GM19238 (cell line): ENCODE data around the gene MAN1C1.
"Not testable (repeated sequence)": the region's sequence is repeated elsewhere in the genome, so short reads cannot be mapped to it uniquely, and the experiment has no call there.

ENCODE experiments used
- DNase-seq: peaks from one replicate; pipeline ENCODE4 v3.0.0; 2011; ENCODE audit warnings: low spot score; ENCODE audit not compliant: insufficient read length

MAN1C1 gene

DNA sequence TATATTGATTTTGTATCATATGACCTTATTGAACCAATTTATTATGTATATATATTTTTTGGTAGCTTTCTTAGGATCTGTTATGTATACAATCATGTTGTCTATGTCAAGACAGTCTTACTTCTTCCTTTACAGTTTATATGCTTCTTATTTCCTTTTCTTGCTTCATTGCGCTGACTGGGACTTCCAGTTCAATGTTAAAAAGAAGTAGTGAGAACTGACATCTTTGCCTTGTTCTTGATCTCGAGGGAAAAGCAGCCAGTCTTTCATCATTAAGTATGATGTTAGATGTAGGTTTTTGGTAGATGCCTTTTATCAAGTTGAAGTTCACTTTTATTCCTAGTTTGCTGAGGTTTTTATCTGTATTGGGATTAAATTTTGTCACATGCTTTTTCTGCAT lies 17.5 kb downstream of the MAN1C1 start:
- DNase-seq = no peak

DNA sequence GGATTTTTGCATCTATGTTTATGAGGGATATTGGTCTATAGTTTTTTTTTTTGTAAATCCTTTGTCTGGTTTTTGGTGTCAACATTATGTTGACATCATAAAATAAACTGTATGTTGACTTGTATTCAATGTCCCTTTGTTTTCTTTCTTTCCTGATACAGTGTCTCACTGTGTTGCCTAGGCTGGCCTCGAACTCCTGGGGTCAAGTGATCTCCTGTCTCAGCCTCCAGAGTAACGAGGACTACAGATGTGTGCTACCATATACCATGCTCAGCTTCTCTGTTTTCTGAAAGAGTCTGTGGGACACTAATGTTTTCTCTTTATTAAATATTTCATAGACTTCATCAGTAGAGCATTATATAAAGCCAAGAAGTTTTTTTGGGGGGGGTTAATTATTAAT lies 18.3 kb downstream of the MAN1C1 start:
- no peak for DNase-seq

DNA sequence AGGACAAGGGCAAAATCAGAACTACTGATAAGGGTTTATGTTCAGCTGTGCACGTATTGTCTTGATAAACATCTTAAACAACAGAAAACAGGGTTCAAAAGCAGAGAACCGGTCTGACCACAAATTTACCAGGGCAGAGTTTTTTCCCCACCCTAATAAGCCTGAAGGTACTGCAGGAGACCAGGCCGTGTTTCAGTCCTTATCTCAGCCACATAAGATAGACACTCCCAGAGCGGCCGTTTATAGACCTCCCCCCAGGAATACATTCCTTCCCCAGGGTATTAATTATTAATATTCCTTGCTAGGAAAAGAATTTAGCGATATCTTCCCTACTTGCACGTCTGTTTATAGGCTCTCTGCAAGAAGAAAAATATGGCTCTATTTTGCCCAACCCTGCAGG lies 19.6 kb downstream of the MAN1C1 start:
- DNase-seq = not testable (repeated sequence)

DNA sequence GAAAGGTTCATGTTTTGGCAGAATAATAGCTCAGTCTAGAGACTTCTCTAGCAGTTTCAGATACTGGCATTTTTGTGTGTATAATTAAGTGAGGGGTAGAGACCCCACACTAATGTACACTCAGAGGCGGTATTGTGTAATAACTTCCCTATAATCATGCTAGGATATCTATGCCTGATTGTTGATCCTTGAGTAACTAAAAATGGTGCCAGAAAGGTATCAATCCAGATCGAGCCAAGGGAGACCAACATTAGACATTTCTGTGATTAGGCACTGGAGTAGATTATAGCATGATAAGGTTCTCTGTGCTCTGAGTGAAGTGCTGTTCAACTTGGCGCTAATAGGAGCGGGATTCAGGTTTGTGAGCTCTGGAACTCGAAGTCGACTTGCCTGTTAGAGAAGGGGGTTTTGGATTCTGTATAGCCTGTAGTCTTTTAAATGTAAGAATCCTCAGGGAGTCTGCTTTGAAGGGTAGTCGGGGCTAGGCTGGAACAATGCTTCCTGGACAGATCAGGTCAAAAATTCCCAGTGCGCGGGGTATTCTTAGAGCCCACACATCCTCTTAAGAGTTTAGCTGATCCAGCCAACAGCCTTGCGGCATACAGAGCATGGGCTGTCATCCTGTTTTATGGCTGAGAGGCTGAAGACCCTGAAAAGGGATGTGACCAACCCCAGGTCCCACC lies 24.2 kb downstream of the MAN1C1 start:
- no peak for DNase-seq

DNA sequence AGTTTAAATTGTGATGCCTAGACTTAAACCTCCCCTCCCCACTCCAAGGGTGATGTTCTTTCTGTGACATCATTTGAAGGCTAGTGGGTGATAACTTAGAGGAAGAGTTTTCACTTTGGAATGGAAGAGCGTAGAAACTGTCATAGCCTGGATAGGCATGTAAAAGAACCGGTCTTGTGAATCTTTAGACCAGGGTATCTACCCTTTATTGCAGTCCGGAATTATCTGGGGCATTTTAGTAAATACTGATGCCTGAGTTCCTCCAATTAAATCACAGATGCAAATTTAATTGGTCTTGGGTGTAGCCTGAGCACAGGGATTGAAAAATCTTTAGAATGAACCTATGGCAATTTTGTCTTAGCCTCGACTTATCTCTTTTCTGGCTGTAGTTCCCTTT lies 24.7 kb downstream of the MAN1C1 start:
- no peak for DNase-seq

DNA sequence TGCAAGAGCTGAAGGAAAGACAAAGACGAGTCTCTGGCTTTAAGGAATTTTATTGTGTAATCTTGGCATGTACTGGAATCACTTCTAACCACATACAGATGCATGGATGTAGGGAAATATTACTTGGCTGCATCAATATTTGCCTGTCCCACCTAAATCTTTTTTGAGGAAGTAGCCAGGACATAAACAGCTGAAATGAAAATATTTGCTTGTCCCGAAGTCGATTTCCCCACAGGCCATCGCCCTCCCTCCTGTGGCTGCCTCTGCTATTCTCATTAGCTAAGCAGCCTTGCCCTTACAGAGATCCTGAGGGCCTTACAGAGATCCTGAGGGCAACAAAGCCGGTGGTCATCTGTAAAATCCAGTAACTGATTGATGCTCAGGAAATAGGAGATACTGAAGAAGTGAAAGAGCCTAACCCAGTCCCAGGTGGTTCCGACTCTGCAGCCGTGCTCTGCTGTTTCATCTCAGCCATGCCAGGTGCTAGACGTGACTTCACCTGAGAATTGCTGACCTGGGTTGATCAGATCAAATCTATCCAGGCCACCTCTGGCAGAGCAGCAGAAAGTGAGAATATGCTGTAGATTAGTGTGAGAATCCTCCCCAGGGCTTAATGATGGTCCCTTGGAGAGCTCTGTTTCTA lies 25.5 kb downstream of the MAN1C1 start:
- DNase-seq = no peak

DNA sequence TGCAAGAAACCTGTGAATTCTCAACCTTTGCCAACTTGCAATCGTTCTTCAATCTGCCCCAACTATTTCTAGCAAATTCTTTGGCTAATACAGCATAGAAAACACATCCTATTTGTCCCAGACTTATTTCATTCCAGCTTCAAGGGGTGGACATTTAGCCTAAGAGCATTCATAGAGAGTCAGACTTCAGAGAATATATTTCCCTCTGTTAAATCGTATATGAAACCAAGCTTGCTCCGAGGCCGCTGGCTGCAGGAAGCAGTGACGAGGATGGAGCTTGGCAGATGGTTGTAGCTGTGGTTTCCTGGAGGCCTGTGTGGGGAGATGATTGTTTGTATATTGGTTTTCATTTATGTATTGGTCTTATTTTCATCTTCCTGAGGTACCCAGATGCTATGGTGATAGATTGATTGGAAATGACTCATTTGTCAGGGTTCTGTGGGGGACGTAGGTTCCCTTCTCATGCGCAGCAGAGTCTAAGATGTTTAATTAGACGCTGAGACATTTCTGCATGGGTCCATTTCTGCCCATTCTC lies 26.1 kb downstream of the MAN1C1 start:
- DNase-seq = peak; percentile 37

DNA sequence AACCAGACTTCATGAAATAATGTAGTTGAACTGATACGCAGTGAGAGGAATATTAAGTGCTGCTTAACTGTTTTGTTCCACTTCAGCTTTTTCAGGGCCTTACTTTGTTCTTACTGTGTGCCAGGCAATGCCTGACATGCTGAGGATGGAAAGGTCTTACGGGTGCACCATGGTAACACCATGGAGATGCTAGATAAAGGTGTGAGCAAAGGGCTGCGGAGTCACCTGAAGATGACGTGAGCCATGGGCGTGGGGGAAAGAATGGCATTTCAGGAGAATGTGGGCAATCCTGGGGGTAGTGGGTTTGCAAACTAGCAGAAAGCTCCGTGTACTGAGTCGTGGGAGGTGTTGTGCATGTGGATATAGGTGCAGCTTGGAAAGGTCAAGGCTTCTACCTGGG lies 27.3 kb downstream of the MAN1C1 start:
- no peak for DNase-seq

DNA sequence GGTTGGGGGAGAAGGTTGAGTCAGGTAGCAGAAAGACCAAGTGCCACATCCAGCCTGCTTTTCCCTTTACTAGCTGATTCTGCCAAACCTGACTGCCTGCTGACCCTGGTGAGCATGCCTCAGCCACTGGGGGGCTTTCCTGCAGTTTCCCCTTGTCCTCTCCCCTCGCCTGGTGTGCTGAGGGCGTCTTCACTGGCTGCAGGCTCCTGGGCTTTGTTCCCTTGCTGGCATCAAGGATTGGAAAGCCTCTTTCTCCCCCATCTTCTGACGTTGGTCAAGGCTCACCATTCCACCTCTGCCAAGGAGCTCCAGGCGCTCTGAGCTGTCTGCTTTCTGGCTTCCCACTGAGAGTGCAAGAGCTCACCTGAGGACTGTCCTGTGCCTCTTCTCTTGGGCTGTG lies 28.4 kb downstream of the MAN1C1 start:
- no peak for DNase-seq

DNA sequence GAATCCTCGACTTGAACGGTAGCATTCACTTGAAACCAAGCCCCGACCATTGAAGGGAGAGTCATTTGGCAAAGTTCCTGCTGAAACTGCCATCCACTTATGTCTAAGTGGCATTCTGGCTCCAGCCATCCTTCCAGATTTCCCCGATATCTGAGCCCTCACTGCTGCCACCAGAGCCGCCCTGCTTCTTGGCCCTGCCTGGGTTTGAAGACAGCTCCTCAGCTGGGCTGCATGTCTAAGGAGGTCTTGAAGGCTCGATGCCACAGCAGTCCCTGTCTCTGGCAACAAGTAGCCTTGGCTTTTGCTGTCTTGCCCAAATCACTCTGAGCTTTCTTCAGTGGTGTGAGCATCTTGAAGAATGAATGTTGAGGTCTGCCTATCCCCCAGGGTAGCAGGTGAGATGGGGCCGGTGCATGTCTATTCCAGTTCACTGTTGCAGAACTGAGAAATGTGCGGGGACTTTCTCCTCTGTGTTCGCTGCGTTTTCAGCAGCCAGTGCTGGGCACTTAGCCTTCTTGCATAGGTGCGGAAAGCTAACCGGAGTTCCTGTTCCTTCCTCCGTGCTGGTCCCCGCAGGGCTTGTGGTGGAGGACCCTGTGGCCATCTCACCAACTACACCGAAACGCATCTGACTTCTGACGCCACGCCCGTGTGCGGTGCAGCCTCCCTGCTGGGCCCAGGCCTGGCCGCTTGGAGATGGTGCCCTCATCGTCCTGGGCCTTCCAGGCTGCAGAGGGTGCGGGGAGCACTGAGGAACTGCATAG lies 29.2 kb downstream of the MAN1C1 start:
- DNase-seq = no peak

DNA sequence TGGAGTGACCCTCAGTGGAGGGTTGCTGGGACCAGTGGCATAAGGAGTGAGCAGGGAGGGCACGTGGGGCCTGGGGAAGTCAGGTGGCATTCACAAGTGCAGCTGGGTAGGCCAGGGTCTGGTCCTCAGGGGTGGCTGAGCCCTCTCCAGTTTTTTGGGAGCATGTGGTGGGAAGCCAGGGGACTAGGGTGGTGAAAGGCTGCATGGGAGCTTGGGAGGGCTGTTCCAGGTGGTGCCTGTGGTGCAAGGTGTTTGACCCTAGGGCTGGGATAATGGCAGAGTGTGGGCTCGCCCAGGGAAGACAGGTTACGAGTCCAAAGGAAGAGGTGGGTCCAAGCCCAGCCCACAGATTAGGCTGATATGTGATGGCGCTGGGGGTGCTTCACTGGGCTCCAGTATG lies 30.5 kb downstream of the MAN1C1 start:
- no peak for DNase-seq

DNA sequence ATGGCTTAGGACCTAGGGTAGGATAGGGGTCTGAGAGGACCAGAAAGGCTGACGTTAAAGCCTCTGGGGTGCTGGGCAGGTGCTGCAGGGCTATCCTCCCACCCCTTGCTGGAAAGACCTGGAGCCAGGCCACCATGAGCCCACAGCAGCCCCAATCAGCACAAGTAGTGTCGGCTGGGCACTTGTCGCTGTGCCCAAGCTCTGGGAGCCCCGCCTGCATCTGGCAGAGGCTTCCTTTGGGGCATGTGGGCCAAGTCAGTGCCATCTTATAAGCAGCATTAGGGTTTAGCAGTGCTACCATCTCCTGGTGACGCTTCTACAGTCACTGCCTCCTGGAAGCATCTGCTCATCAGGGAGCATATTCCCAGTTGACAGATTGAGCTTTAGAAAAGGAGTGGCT lies 31.3 kb downstream of the MAN1C1 start:
- DNase-seq = no peak

DNA sequence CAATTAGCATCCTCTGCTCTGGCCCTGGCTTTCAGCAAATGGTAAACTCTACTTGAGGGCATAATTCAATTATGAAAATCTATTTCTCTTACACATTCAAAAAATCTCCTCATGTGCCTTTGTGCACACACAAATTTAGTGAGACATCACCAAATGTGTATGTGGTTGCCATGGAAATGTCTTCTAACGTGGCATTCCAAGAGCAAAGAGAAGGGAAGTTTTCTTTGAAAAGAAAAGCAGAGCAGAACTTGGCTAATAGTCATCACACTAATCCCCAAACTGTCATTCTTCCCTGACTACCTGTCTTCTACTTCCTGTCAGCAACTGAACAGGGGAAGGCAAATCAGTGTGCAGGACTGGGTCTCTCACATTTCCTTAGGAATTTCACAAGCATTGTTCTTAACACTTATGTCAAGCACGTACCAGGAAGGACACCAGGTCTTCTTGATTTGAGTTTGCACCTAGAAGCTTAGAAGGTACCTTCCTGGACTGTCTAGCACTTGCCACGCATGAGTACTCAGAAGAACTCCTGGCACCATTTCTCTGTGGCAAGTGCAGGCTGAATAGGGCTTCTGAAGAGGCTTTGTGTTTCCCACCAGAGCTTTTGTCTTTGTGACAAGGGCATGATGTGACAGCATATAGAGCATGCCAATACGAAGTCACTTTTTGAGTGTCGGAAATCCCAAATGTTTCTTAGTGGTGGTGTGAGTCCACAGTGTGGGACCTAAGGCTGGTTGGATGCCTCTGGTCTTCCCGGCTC lies 32.3 kb downstream of the MAN1C1 start:
- no peak for DNase-seq

DNA sequence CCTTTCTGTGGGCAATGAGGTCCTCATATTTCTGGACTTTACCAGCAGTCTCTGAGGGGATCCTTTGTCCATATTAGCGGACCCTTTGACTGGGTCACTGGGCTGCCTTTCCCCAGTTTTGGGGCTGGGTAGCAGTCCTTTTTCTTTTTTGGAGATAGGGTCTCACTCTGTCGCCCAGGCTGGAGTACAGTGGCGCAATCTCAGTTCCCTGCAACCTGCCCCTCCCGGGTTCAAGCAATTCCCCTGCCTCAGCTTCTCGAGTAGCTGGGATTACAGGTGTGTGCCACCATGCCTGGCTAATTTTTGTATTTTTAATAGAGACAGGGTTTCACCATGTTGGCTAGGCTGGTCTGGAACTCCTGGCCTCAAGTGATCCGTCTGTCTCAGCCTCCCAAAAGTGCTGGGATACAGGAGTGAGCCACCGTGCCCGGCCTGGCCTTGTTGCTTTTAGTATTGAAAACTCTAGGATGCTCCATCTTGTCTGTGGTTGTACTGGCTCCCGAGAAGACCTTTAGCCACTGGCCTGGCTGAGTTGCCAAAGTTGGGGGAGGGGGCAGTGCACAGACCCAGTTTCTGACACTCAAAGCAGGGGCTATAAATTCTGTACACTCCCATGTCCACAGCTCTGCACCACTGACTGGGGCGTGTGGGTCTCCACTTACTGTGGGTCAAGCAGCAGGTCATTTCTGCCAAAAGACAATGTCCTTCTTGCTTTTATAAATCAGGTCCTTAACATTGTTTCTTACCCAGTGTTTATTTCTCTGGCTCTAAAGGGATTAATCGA lies 33.1 kb downstream of the MAN1C1 start:
- DNase-seq = no peak

DNA sequence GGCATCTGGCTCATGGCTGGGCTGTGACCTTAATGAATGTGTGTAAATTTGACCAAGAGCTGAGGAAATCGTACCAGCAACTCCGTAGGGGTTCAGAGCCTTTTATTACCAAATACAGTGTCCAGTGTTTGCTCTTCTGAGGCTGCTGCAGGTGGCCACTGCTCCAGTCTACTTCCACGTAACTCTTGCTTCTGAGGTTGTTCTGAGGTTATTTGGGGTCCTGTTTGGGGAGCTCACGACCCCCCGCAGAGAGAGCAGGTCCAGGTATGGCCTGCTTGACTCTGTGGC lies 33.6 kb downstream of the MAN1C1 start:
- no peak for DNase-seq

DNA sequence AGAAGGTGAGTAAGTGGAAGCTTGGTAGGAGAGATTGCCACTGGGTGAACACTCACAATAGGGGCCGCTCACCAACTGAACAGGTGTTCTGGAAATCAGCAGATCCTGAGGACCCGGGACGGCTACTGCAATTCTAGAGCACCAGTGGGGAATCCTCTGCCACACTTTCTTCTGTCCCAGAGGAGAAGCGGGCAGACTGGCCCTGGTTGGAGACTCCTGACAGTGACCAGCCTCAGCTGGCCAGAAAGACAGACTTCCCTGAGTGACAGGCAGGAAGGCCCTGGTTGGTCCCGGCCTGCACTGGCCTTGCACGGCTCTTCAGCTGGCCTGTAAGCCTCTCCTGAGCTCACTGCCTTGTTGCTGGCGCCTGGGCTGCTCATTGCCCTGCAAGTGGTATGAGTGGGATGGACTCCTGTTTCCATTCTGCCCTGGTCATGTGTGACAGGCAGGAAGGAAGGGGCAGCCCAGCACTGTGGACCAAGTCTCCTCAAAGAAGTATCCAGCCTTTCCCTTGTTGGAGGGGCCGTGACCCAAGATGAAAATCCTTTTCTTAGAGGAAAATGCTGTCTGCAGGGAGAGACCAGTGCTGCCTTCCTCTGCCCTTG lies 34.5 kb downstream of the MAN1C1 start:
- no peak for DNase-seq

DNA sequence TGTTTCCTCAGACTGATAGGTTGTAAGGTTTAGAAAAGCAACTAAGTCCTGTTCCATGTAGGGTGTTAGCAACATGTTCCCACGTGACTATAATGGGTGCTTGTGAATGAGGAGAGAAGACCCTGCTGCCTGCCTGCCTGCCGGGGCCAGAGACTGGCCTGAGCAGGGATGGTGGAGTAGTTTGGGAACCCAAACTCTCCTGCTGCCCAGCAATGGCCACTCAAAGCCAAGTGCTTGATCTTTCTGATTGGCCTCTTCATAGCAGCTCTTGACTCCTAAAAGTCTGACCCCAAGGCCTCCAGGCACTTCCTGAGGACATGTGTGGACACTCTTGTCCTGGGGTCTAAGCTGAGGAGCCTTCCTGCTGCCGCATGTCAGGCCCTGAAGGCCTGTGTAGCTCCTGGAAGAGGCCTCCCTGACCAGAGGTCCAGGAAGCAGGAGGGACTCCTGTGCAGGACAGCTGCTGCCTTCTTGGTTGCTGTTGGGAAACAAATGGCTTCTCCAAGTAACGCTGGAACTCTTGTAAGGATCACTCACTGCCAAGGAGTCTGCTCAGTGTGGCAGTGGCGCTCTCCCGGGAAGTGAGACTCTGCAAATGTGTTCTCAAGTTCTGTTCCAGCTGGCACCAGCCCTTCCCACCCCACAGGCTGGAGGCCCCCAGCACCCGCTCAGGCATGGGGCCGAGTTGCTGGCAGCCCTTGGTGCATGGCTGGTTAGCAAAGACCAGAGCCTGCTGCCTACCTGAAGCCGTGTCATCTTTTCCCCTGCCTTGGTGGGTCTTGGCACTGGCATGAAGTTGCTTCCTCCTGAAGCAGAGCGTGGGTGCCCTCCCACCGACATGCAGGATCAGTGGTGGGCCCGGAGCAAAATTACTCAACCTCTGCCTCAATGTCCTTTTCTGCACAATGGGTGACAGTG lies 35.5 kb downstream of the MAN1C1 start:
- DNase-seq = no peak

DNA sequence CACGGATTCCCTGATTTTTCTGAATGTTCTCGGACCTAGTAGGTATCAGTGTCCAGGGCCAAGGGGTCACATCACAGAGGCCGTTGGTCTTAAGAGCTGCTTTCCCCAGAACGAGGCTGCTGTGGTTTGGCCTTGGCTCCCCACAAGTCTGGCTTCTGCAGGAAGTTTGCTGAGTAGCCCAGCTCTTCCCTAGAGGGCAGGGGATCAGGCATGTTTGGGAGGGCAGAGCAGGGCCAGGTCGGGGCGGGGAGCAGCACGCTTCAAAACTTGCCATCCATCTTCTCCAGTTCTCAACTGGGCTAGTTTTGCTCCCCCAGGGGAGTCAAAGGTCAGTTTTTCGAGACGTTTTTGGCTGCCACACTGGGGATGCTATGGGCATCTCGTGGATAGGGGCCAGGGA lies 37.0 kb downstream of the MAN1C1 start:
- no peak for DNase-seq

DNA sequence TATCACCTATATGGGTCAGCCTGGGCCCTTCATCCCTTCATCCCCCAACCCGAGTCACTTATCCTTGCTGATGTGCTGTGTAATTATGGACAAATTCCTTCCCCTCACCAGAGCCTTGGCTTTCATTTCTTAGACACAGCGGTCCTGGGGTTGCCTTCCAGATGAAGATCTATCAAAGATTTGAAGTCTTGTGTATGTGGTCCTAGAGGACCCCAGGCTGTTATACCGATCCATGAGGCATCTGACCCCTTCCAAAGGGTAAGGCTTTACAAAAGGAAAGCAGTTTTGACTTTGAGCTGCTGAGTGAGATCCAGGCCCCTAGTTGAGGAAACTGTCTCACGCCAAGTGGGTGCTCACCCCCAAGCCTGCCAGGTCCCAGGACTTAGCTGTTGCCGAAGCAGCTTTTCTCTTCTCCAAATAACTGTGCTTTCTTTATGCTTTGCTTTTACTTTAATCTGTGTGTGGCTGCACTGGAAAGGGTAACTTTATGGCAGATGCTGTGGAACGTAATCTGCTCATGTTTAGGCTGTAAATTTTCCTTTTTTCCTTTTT lies 37.6 kb downstream of the MAN1C1 start:
- DNase-seq = no peak
